IPS-NIHi7 (cell line): ENCODE measurements around the gene MYO1D.
"Not testable (repeated sequence)": the region's sequence is repeated elsewhere in the genome, so short reads cannot be mapped to it uniquely, and the experiment has no call there.

Experiments
- DNase-seq: peaks from one replicate; pipeline ENCODE4 v3.0.0; 2012; ENCODE audit warnings: mixed read lengths; ENCODE audit errors: extremely low spot score

The MYO1D gene

GRCh38 chr17:32894245-32894644 is 17.3 kb upstream of the MYO1D start:
- no peak for DNase-seq

- not testable (repeated sequence) for DNase-seq
These were observed 10.5 kb upstream of the MYO1D start for GRCh38 chr17:32887410-32887809.

- DNase-seq = not testable (repeated sequence)
These were observed 10.0 kb upstream of the MYO1D start for GRCh38 chr17:32886951-32887350.

GRCh38 chr17:32882734-32883133 is 5.8 kb upstream of the MYO1D start:
- no peak for DNase-seq

- no peak for DNase-seq
These were observed 5.1 kb upstream of the MYO1D start for GRCh38 chr17:32882029-32882428.

- DNase-seq = no peak
These were observed 3.9 kb upstream of the MYO1D start for GRCh38 chr17:32880671-32881453.

GRCh38 chr17:32879134-32879533 is 2.2 kb upstream of the MYO1D start:
- no peak for DNase-seq

GRCh38 chr17:32878211-32878610 is 1.3 kb upstream of the MYO1D start:
- DNase-seq = no peak

GRCh38 chr17:32877164-32877764 is 340 bp upstream of the MYO1D start:
- DNase-seq = peak; percentile 95

GRCh38 chr17:32875923-32876416 is 954 bp downstream of the MYO1D start:
- no peak for DNase-seq

- no peak for DNase-seq
These were observed 1.6 kb downstream of the MYO1D start for GRCh38 chr17:32875230-32875917.

- DNase-seq = no peak
These were observed 3.8 kb downstream of the MYO1D start for GRCh38 chr17:32873114-32873513.

- DNase-seq = no peak
These were observed 5.2 kb downstream of the MYO1D start for GRCh38 chr17:32871746-32872145.

GRCh38 chr17:32870969-32871368 is 6.0 kb downstream of the MYO1D start:
- no peak for DNase-seq

- DNase-seq = no peak
These were observed 6.8 kb downstream of the MYO1D start for GRCh38 chr17:32870027-32870670.

- DNase-seq = no peak
These were observed 7.4 kb downstream of the MYO1D start for GRCh38 chr17:32869345-32870026.

- no peak for DNase-seq
These were observed 11.8 kb downstream of the MYO1D start for GRCh38 chr17:32865141-32865540.

- no peak for DNase-seq
These were observed 13.4 kb downstream of the MYO1D start for GRCh38 chr17:32863559-32863958.

- DNase-seq = no peak
These were observed 14.0 kb downstream of the MYO1D start for GRCh38 chr17:32862940-32863339.

- no peak for DNase-seq
These were observed 14.9 kb downstream of the MYO1D start for GRCh38 chr17:32861981-32862380.

GRCh38 chr17:32859857-32860525 is 16.9 kb downstream of the MYO1D start:
- no peak for DNase-seq
